A172 (cell line): ENCODE results near the gene STK10. TPM values are rescaled to one million over a fixed set of nuclear protein-coding genes. Genes with fewer than 3 reads are reported as not detected.

Source experiments
- DNase-seq: peaks from one replicate; pipeline ENCODE4 v3.0.0-alpha.2; 2015; ENCODE audit warnings: low spot score
- total RNA-seq: library from RNA; depleted of rRNA; stranded (reverse); fragments of >200 nt; shearing (Covaris generic); gene quantifications from 2 replicates; pipeline ENCODE4 v1.2.3, GENCODE V29; 2014; rRNA removed

STK10 gene
- total RNA-seq, 1 experiment from 2014 or later: 17.9 TPM

DNA sequence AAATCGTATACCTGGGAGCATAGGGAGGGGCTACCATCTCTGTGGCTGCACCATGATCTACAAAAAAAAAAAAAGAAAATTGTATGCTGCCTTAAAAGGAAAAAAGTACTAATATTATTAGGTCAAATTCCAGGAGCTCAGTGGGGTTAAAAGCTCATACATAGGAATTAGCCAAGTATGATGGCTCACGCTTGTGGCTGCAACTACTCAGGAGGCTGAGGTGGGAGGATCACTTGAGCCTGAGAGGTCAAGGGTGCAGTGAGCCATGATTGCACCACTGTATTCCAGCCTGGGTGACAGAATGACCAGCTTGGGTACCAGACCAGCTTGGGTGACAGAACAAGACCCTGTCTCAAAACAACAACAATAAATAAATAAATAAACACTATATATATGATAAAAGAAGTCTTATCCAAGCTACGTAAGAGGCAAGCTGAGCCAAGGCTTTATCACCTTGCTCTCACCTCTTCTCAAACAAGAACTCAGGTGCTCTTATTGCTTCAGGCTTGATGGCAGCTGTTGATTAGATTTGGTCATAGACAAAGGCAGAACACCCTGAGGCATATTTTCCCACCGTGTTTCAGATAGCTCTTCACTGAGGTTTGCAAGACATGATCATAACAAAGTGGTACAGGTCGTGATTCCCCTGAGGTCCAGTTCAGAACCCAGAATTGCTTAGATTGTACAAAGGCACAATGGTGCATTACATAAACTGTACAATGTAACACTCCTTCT is 178.3 kb downstream of the STK10 start:
- DNase-seq: no peak

DNA sequence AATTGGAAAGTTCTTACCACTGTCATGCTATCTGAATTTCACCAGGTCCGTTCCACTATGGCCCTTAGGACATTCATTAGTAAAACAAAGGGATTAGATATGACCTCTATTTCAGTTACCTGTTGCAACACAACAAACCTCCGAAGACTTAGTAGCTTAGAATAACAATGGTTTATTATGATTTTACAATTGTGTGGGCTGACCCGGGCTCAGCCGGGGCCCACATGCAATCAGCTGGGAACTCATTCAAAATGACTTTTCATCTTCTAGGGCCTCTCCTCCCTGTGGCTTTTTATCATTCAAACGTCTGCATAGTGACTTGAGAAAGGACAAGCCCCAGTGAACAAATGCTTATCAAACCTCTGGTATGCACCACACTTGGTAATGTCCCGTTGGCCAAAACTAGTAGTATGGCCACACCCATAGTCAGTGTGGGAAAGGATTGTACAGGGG is 179.3 kb downstream of the STK10 start:
- no peak for DNase-seq

GRCh38 chr5:172008111-172008455 is 179.9 kb downstream of the STK10 start:
- peak; percentile 10 for DNase-seq

- peak; percentile 4 for DNase-seq
Measured at GRCh38 chr5:172007175-172008110, 180.6 kb downstream of the STK10 start.

GRCh38 chr5:172006321-172007174 is 181.5 kb downstream of the STK10 start, which contains the start of gene FBXW11:
TSS of gene FBXW11 (minus strand) at chr5:172006638. CDS start at chr5:172006502, 136 bp downstream.
- DNase-seq: peak; percentile 96

- DNase-seq: peak; percentile 26
Measured at GRCh38 chr5:172005708-172006320, 182.2 kb downstream of the STK10 start.

- DNase-seq: peak; percentile 43
Measured at GRCh38 chr5:172004824-172005237, 183.2 kb downstream of the STK10 start.

GRCh38 chr5:172003746-172004145 is 184.3 kb downstream of the STK10 start:
- DNase-seq: no peak

- DNase-seq: no peak
Measured at GRCh38 chr5:172002840-172003512, 185.0 kb downstream of the STK10 start.

DNA sequence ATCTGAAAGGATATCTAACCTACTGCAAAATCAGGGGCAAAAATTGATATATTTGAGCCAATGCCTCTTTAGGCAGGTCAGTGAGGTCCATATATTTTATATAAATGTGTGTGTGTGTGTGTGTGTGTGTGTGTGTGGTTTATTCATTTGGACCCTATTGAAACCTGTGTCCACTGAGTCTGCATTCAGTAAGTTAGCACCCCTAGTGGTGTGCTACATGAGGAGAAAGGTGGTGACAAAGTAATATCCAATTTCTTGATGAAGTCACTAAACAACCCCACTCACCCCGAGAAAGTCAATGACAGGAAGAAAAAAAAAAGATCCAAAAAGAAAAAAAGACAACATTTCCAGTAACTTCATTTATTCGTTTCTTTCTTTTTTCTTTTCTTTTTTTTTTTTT is 185.7 kb downstream of the STK10 start:
- DNase-seq: peak; percentile 18

- DNase-seq: no peak
Measured at GRCh38 chr5:171999877-172000276, 188.1 kb downstream of the STK10 start.

- DNase-seq: no peak
Measured at GRCh38 chr5:171999100-171999499, 188.9 kb downstream of the STK10 start.

GRCh38 chr5:171997011-171997410 is 191.0 kb downstream of the STK10 start:
- no peak for DNase-seq

- DNase-seq: no peak
Measured at GRCh38 chr5:171992813-171993212, 195.2 kb downstream of the STK10 start.

GRCh38 chr5:171992305-171992704 is 195.7 kb downstream of the STK10 start:
- no peak for DNase-seq

Other genes starting within 250 kb of the STK10 start
- 90.2 and 106 TPM in 2 replicates for gene FBXW11, start 181.6 kb downstream of the STK10 start, total RNA-seq
- gene EFCAB9, start 5.9 kb upstream of the STK10 start, total RNA-seq: not detected in 2 replicates
- 38.2 and 42.4 TPM in 2 replicates for gene UBTD2, start 95.5 kb upstream of the STK10 start, total RNA-seq